Calu3 (cell line): Measurements from ENCODE around the gene ACSF2. TPM values are rescaled to one million over a fixed set of nuclear protein-coding genes. Genes with fewer than 3 reads are reported as not detected.
"Not testable (repeated sequence)": the region's sequence is repeated elsewhere in the genome, so short reads cannot be mapped to it uniquely, and the experiment has no call there.

Experiments
- BruUV-seq: library from RNA; stranded (reverse); fragments of 400-500 nt; replicated peaks from 2 replicates; lab custom pipeline; 2021; lab: Mats Ljungman, UMichigan
- CTCF ChIA-PET: fragments of 300-600 bp; sonication (Branson Sonifier 250); formaldehyde crosslinking; loops from one replicate; lab custom pipeline; 2022; ENCODE audit warnings: antibody characterized with exemption; lab: Charles Lee
- DNase-seq: peaks from one replicate; pipeline ENCODE4 v3.0.0; 2022
- H3K27ac Mint-ChIP-seq: one replicate; pipeline ENCODE4 v1.8.0; 2022; ENCODE audit warnings: mixed read lengths; ENCODE audit not compliant: unreplicated experiment
- H3K27me3 Mint-ChIP-seq: one replicate; pipeline ENCODE4 v1.8.0; 2022; ENCODE audit warnings: mixed read lengths; ENCODE audit not compliant: unreplicated experiment
- H3K36me3 Mint-ChIP-seq: one replicate; pipeline ENCODE4 v1.8.0; 2022; ENCODE audit warnings: mild to moderate bottlenecking, moderate library complexity, mixed read lengths; ENCODE audit not compliant: insufficient read depth, unreplicated experiment
- H3K4me1 Mint-ChIP-seq: one replicate; pipeline ENCODE4 v1.8.0; 2022; ENCODE audit warnings: mild to moderate bottlenecking, low read depth, mixed read lengths; ENCODE audit not compliant: unreplicated experiment
- H3K4me3 Mint-ChIP-seq: one replicate; pipeline ENCODE4 v1.8.0; 2022; ENCODE audit warnings: mild to moderate bottlenecking, low read depth, moderate library complexity, mixed read lengths; ENCODE audit not compliant: unreplicated experiment
- H3K9me3 Mint-ChIP-seq: one replicate; pipeline ENCODE4 v1.8.0; 2022; ENCODE audit warnings: low read depth, mixed read lengths; ENCODE audit not compliant: unreplicated experiment
- intact Hi-C: fragments of 100-400 bp; cut with micrococcal nuclease; formaldehyde crosslinking; loops from one replicate; pipeline ENCODE4 v1.10.0; 2022; ENCODE audit not compliant: unreplicated experiment
- total RNA-seq: library from RNA; stranded (reverse); gene quantifications from 2 replicates; pipeline ENCODE4 v1.2.3, GENCODE V29; 2022
- TF ChIP-seq, protein P1 (sequence below): fragments of 200-600 bp; IDR thresholded peaks from one replicate; pipeline ENCODE4 v1.8.0; 2022; ENCODE audit warnings: antibody characterized with exemption; ENCODE audit not compliant: unreplicated experiment

ACSF2 gene
- total RNA-seq, 1 experiment from 2014 or later, result 148 TPM

DNA sequence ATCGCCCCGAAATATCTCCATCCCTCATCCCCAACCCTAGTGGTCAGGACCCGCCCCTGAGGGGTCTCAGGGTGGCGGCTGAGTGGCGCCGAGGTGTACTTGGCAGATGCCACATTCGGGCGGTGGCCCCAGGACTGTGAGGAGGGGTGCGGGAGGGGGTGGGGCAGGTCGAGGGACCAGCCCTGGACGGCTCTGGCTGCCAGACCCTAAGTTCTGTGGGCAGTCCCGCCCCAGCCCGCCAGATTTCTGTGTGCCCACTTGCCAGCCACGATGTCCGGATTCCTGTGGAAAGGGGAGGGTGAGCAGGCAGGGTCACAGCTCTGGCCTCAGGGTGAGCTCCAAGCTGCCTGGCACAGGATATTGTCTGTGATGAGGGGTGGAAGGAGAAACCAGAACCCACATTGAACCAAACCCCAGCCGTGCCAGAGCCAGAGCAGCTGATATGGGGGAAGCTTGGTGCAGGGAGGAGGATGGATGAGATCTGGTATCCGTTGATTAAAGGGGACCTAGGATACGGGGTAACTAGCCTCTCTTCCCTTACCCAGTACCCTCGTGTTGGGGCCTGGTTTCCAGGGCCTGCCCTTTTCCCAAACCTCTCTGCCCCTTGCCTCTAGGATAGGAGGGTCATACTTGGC is 43.8 kb downstream of the ACSF2 start:
- Mint-ChIP-seq H3K9me3 (no peaks in the 10 kb centered on the region), H3K4me3 (no peak overlapping the region), H3K27me3 (no peaks in the 10 kb centered on the region), H3K36me3 (peaks cover 65% of the 10 kb centered on the region), H3K27ac (no peak overlapping the region), H3K4me1 (peaks cover 9% of the 10 kb centered on the region)
- TF ChIP-seq, protein P1, sequence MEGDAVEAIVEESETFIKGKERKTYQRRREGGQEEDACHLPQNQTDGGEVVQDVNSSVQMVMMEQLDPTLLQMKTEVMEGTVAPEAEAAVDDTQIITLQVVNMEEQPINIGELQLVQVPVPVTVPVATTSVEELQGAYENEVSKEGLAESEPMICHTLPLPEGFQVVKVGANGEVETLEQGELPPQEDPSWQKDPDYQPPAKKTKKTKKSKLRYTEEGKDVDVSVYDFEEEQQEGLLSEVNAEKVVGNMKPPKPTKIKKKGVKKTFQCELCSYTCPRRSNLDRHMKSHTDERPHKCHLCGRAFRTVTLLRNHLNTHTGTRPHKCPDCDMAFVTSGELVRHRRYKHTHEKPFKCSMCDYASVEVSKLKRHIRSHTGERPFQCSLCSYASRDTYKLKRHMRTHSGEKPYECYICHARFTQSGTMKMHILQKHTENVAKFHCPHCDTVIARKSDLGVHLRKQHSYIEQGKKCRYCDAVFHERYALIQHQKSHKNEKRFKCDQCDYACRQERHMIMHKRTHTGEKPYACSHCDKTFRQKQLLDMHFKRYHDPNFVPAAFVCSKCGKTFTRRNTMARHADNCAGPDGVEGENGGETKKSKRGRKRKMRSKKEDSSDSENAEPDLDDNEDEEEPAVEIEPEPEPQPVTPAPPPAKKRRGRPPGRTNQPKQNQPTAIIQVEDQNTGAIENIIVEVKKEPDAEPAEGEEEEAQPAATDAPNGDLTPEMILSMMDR, result no peak
- no TSS peak for BruUV-seq
- intact Hi-C loops, result no loop called here
- CTCF ChIA-PET, result no interaction called here
- no peak for DNase-seq

DNA sequence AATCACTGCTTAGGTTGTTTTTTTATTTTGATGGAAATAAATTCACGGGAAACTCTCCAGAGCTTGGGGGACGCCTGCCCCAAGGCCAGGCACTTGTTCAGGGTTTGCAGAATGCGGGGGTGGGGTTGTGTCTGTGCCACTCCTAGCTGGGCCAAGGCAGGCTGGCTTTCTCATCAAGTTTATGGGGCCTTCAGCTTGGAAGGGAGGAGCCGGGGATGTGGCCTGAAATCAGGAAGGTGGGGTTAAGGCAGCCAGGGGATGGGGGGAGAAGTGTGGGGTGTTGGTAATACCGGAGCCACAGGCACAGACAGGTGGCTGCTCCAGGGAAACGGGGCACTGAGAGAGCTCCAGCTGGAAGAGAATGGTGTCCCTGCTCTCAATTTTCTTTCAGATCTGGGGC is 44.4 kb downstream of the ACSF2 start:
- Mint-ChIP-seq H3K4me1 (peaks cover 9% of the 10 kb centered on the region), H3K4me3 (no peak overlapping the region), H3K27ac (no peak overlapping the region), H3K27me3 (no peaks in the 10 kb centered on the region), H3K9me3 (no peaks in the 10 kb centered on the region), H3K36me3 (peaks cover 63% of the 10 kb centered on the region)
- DNase-seq, result no peak
- CTCF ChIA-PET, result no interaction called here
- TF ChIP-seq, protein P1, result no peak
- intact Hi-C loops, result no loop called here
- no TSS peak for BruUV-seq

GRCh38 chr17:50471009-50471905 is 45.2 kb downstream of the ACSF2 start:
- no peaks in the 10 kb centered on the region for H3K9me3 Mint-ChIP-seq
- CTCF ChIA-PET, result interaction anchor here (0.6 kb wide), 1 partner anchor 76 kb away, joined by 4 read pairs; no protein-coding TSS in a partner anchor

GRCh38 chr17:50472286-50472685 is 46.3 kb downstream of the ACSF2 start:
- TF ChIP-seq, protein P1, result no peak
- no peak for DNase-seq
- Mint-ChIP-seq H3K4me1 (no peaks in the 10 kb centered on the region), H3K36me3 (peaks cover 50% of the 10 kb centered on the region), H3K27ac (no peak overlapping the region), H3K4me3 (no peak overlapping the region), H3K9me3 (no peaks in the 10 kb centered on the region), H3K27me3 (no peaks in the 10 kb centered on the region)
- no TSS peak for BruUV-seq
- intact Hi-C loops, result no loop called here
- CTCF ChIA-PET, result interaction anchor here (1.0 to 1.8 kb wide), 3 partner anchors 14 to 32 kb away, joined by 3 to 4 read pairs (median 4); no protein-coding TSS in a partner anchor

More at GRCh38 chr17:50471009-50471905, 45.2 kb downstream of the ACSF2 start:
- intact Hi-C loops, result no loop called here
- peaks cover 57% of the 10 kb centered on the region for H3K36me3 Mint-ChIP-seq
- TF ChIP-seq, protein P1, result no peak
- DNase-seq, result no peak
- BruUV-seq, result no TSS peak
- no peak overlapping the region for H3K4me3 Mint-ChIP-seq
- H3K4me1 Mint-ChIP-seq, result peaks cover 8% of the 10 kb centered on the region
- H3K27me3 Mint-ChIP-seq, result no peaks in the 10 kb centered on the region
- H3K27ac Mint-ChIP-seq, result no peak overlapping the region

DNA sequence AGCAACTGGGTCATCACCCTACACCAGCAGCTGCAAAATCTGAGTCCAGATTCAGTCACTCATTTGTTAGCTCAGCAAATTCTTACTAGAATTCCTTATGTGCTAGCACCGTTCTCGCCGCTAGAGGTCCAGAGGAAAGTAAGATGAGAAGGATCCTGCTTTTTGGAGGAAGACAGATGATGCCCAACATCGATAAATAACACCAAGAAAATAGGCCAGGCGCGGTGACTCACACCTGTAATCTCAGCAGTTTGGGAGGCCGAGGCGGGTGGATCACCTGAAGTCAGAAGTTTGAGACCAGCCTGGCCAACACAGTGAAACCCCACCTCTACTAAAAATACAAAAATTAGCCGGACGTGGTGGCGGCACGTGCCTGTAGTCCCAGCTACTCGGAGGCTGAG is 46.7 kb downstream of the ACSF2 start:
- peaks cover 51% of the 10 kb centered on the region for H3K36me3 Mint-ChIP-seq
- H3K4me3 Mint-ChIP-seq, BruUV-seq, DNase-seq, intact Hi-C loops, H3K9me3 Mint-ChIP-seq, H3K27me3 Mint-ChIP-seq, H3K4me1 Mint-ChIP-seq, H3K27ac Mint-ChIP-seq: not testable (repeated sequence)
- CTCF ChIA-PET, result interaction anchor here (1.0 to 1.8 kb wide), 4 partner anchors 15 to 46 kb away, joined by 3 to 4 read pairs (median 4); no protein-coding TSS in a partner anchor
